Kidney (tissue), 14 donors: ENCODE data around the gene BBC3. TPM values are rescaled to one million over a fixed set of nuclear protein-coding genes. Genes with fewer than 3 reads are reported as not detected.

ENCODE experiments used
- DNase-seq, 5 donors: peaks; one replicate each; pipeline ENCODE4 v3.0.0-alpha.2; 2013 to 2020
- FAIRE-seq: peaks from 2 replicates; lab custom pipeline; 2012; peaks lifted over from hg19 to GRCh38; lab: Jason Lieb, UNC
- H3K27ac ChIP-seq, 2 donors: one replicate each; pipeline ENCODE4 v1.7.0; 2013; ENCODE audit warnings: low read depth in 2 of 2, low read length in 2 of 2, inconsistent platforms in 1 of 2
- H3K27me3 ChIP-seq: one replicate; pipeline ENCODE4 v1.7.1; 2013; ENCODE audit warnings: low read length, inconsistent platforms; ENCODE audit not compliant: control insufficient read depth, insufficient read depth
- H3K36me3 ChIP-seq, 3 donors: one replicate each; pipeline versions ENCODE4 v1.7.0 to v1.7.1; 2013; ENCODE audit warnings: low read length in 3 of 3, control low read depth in 1 of 3, inconsistent platforms in 1 of 3; ENCODE audit not compliant: insufficient read depth in 3 of 3, control insufficient read depth in 2 of 3
- H3K4me1 ChIP-seq, 3 donors: one replicate each; pipeline versions ENCODE4 v1.7.0 to v1.7.1; 2013; ENCODE audit warnings: low read length in 3 of 3, inconsistent platforms in 1 of 3, low read depth in 1 of 3; ENCODE audit not compliant: control insufficient read depth in 2 of 3, insufficient read depth in 2 of 3
- H3K4me3 ChIP-seq, 3 donors: one replicate each; pipeline versions ENCODE4 v1.7.0 to v1.8.1; 2013; ENCODE audit warnings: low read length in 3 of 3, control low read depth in 1 of 3, inconsistent platforms in 1 of 3
- H3K9ac ChIP-seq, 3 donors: one replicate each; pipeline versions ENCODE4 v1.7.0 to v1.7.1; 2013; ENCODE audit warnings: low read length in 3 of 3, control low read depth in 1 of 3, inconsistent platforms in 1 of 3
- H3K9me3 ChIP-seq, 3 donors: one replicate each; pipeline versions ENCODE4 v1.7.0 to v1.7.1; 2013; ENCODE audit warnings: low read length in 3 of 3, control low read depth in 1 of 3, inconsistent platforms in 1 of 3; ENCODE audit not compliant: control insufficient read depth in 2 of 3, insufficient read depth in 1 of 3
- CTCF ChIP-seq: IDR thresholded peaks from 3 replicates; pipeline ENCODE4 v1.5.1; 2012; ENCODE audit warnings: mild to moderate bottlenecking, moderate library complexity, borderline replicate concordance; ENCODE audit not compliant: insufficient read depth; ENCODE audit errors: extremely low read depth
- intact Hi-C: fragments of 100-400 bp; cut with DNase I; formaldehyde crosslinking; loops from one replicate; pipeline ENCODE4 v1.11.1; 2022
- polyA plus RNA-seq: library from polyadenylated mRNA; stranded (reverse); fragments of 350-450 nt; fragmentation: Illumina TruSeq; extraction: RNeasy Lipid Tissue Mini Kit (QIAGEN cat#74804); gene quantifications from one replicate; pipeline ENCODE4 v1.2.3, GENCODE V29; 2014; ENCODE audit warnings: low read depth, low replicate concordance; ENCODE audit not compliant: insufficient read depth
- total RNA-seq: library from RNA; stranded (reverse); fragmentation: NEBNext Ultra II Directional; extraction: Animal tissue kit (Norgen Biotek cat#: 25700); gene quantifications from one replicate; pipeline ENCODE4 v1.2.1, GENCODE V29; 2021
- donor health status: control.
- donor health status: control.
- donor health status: control.
- donor health status: control.
- donor health status: control.
- donor health status: DM: yes; HTN: yes; CAD: no.
- donor health status: Normal renal cell carcinoma (clear cell type).

The BBC3 gene
- total and polyA plus RNA-seq, 2 donors from 2014 or later: 3.2 to 14.2 TPM

- no peak for TF ChIP-seq CTCF
- H3K4me1 ChIP-seq: peaks cover 0 to 14% (median 0%) of the 10 kb centered on the region in 3 donors
- peaks cover 0 to 3% (median 0%) of the 10 kb centered on the region in 3 donors for H3K36me3 ChIP-seq
- no peaks in the 10 kb centered on the region for H3K27me3 ChIP-seq
- peak overlapping the region in 2 of 3 donors; percentile 30 to 46 for H3K4me3 ChIP-seq
- H3K9ac ChIP-seq: peak overlapping the region in 1 of 3 donors; percentile 34
- FAIRE-seq (no peak), DNase-seq (peak in 2 of 5 donors; percentile 62 to 92)
- peak overlapping the region; percentile 61 to 85 for H3K27ac ChIP-seq
- H3K9me3 ChIP-seq: no peaks in the 10 kb centered on the region
- intact Hi-C loops: no loop called here
These were observed 44.9 kb upstream of the BBC3 start for GRCh38 chr19:47275791-47276461.

GRCh38 chr19:47274891-47275761 is 44.1 kb upstream of the BBC3 start:
- Histone ChIP-seq H3K36me3 (peaks cover 0 to 11% (median 4%) of the 10 kb centered on the region in 3 donors), H3K27me3 (no peaks in the 10 kb centered on the region), H3K4me3 (peak overlapping the region; percentile 30 to 50 (median 46)), H3K9me3 (no peaks in the 10 kb centered on the region), H3K9ac (peak overlapping the region in 1 of 3 donors; percentile 34), H3K4me1 (peaks cover 0 to 14% (median 0%) of the 10 kb centered on the region in 3 donors), H3K27ac (peak overlapping the region; percentile 61 to 85)
- TF ChIP-seq CTCF: no peak
- peak in 3 of 5 donors; percentile 20 to 92 (median 53) for DNase-seq
- no peak for FAIRE-seq
- intact Hi-C loops: no loop called here

- peak within 1 kb of the TSS; percentile 73 to 87 (median 85) for H3K4me3 ChIP-seq
- H3K27ac ChIP-seq: peak within 1 kb of the TSS; percentile 97 to 98
- H3K27me3 ChIP-seq: no peaks in the 10 kb centered on the region
- H3K4me1 ChIP-seq: peaks cover 0 to 14% (median 0%) of the 10 kb centered on the region in 3 donors
- peaks cover 0 to 12% (median 4%) of the 10 kb centered on the region in 3 donors for H3K36me3 ChIP-seq
- no peak for TF ChIP-seq CTCF
- no peak for FAIRE-seq
- intact Hi-C loops: no loop called here
- H3K9me3 ChIP-seq: no peaks in the 10 kb centered on the region
- peak; percentile 96 to 100 (median 98) for DNase-seq
- peak within 1 kb of the TSS; percentile 52 to 94 (median 61) for H3K9ac ChIP-seq
These were observed 43.3 kb upstream of the BBC3 start, which contains the start of gene INAFM1 for GRCh38 chr19:47274071-47274890. TSS of gene INAFM1 (plus strand) at chr19:47274885. CDS start at chr19:47274920, 35 bp downstream.
